Hematopoietic multipotent progenitor cell treated with erythropoietin and hydrocortisone succinate and interleukin-3 and kit ligand, for 6 days (in vitro differentiated cells): Measurements from ENCODE around the gene TRMT44.

Source experiments
- DNase-seq: peaks from one replicate; pipeline ENCODE4 v3.0.0-alpha.2; 2015

TRMT44 gene, protein sequence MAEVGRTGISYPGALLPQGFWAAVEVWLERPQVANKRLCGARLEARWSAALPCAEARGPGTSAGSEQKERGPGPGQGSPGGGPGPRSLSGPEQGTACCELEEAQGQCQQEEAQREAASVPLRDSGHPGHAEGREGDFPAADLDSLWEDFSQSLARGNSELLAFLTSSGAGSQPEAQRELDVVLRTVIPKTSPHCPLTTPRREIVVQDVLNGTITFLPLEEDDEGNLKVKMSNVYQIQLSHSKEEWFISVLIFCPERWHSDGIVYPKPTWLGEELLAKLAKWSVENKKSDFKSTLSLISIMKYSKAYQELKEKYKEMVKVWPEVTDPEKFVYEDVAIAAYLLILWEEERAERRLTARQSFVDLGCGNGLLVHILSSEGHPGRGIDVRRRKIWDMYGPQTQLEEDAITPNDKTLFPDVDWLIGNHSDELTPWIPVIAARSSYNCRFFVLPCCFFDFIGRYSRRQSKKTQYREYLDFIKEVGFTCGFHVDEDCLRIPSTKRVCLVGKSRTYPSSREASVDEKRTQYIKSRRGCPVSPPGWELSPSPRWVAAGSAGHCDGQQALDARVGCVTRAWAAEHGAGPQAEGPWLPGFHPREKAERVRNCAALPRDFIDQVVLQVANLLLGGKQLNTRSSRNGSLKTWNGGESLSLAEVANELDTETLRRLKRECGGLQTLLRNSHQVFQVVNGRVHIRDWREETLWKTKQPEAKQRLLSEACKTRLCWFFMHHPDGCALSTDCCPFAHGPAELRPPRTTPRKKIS

DNA sequence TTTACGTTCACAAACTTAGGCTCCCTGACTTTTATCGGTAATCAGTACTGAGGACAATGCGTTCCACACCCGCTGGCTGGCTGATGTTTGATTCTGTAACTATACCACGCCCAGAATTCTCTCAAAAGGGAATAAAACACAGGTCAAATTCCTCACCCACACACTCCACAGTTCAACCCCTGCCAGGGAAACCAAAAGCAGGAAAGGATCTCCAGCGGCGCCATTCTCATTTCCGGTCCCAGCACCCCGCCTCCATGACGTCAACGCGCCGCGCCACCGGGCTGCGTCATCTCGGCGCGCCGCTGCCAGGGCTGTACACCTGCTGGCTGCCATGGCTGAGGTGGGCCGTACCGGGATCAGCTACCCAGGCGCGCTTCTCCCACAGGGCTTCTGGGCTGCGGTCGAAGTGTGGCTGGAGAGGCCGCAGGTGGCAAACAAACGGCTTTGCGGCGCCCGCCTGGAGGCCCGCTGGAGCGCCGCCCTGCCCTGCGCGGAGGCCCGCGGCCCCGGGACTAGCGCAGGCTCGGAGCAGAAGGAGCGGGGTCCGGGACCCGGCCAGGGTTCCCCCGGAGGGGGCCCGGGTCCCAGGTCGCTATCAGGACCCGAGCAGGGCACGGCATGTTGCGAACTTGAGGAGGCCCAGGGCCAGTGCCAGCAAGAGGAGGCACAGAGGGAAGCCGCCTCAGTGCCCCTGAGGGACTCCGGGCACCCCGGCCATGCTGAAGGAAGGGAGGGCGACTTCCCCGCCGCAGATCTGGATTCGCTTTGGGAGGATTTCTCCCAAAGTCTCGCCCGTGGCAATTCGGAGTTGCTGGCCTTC is at the start of gene TRMT44, which contains the start of gene ACOX3:
Gene TRMT44, plus strand, starts transcription at position 286 of the 820 bp plus-strand sequence. Its CDS starts 46 bp downstream, at position 332.
Gene ACOX3, minus strand, starts transcription at position 232 of the 820 bp plus-strand sequence. CDS start 24,202 bp downstream, outside the sequence.
- peak; percentile 89 for DNase-seq

DNA sequence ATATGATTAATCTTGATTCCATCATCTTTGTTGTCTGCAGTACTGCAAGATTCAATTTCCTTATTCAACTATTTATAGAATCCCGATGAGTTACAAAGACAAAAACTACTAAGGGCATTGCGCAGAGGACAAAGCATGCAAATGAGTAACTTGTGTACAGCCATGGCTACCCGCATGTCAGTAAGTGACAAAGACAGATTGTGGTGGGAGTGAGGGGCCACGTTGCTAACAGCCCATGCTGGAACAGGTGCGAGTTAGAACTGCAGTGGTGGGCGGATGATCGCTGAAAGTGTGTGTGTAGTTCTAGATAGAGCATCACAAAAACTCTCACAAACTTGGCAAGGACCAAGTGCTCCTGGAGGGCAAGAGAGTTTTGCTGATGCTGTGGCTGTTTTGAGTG is 49.5 kb upstream of the TRMT44 start:
- DNase-seq = no peak

DNA sequence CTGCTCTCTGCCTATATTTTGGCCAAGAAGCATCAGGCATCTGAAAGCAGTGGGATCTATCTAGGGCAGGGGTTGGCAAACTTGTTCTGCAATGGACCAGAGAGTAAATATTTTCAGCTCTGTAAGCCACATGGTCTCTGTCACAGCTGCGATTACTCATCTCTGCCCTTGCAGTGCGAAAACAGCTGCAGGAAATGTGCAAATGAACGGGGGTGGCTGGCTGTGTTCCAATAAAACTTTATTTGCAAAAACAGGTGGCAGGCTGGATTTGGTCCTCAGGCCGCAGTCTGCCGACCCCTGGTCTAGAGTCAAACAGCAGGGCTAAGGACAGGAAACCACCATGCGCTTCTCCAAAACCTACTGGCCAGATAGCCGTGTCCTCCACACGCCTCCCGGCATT is 48.6 kb upstream of the TRMT44 start:
- no peak for DNase-seq

- DNase-seq = no peak
Observed at GRCh38 chr4:8392591-8393190, 47.9 kb upstream of the TRMT44 start.

GRCh38 chr4:8393593-8394038 is 47.0 kb upstream of the TRMT44 start:
- no peak for DNase-seq

DNA sequence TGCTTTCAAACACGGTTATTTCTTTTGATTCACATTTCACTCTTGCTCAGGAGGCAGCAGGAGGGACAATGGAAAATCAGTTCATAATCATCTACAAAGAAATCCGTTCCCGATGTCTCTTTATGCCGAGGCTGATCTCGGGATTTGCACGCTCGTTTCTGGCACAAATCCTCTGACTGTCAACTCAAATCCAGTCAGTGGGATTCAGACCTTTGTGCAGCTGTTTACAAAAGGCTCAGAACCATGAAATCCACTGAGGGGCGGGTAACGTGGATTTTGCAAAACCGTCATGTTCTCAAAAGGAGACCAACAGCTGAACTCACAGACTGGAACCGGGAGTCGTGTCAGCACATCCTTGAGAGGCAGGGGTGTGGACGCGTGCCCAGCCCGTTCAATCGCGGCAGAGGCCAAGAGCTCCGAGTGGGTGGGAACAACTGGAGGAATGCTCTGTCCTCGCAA is 46.5 kb upstream of the TRMT44 start:
- DNase-seq = no peak

DNA sequence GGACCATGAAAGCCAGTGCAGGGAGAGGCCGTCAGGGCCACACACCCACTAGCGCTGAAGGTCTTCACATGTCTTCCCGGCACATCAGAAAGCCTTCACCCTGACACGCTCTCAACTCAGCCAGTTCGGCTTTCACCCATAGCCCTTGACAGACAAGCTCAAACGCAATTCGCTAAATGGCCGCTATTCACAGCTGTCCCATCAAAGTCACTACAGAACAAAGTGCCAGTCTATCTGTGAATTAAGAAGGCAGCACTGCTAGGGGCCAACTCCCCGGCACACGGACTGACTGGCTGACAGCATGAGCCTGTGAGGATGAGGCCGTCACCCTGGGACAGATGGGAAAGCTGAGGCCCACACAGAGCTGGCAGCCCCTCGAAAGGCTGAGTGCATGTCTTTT is 45.8 kb upstream of the TRMT44 start:
- no peak for DNase-seq

DNA sequence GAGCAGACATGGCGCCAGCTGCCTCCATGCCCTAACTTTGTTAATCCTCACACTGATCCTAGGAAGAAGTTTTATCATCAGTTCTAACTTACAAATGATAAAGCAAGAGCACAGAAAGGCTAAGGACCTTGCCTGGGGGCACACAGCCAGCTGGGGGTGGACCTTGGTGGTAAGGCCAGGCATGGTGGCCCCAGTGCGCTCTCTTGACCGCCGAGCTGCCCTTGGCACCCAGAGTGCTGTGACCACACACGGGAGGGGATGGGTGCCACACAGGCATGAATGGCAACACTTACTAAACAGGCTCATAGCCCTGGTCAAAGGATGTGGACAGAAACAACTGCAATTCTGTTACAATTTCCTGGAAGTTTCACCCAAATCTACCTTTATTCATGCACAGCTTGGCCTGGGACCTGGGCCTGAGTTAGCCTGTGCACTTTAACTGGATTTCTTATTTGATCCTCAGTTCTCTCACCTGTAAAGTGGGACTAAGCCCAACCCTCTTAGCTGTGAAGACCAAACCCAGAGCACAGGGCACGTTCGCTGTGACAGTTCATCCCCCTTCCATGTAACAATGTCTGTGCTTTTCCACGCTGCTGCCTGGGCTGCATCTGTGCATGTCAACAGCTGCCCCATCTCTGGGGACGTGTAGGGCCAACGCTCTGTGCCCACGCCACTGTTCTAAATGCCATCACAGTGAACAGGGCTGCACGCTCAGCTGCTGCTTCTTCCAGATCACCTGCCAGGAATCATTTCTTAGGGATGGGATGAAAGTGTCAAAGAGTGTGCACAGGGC is 44.9 kb upstream of the TRMT44 start:
- no peak for DNase-seq

DNA sequence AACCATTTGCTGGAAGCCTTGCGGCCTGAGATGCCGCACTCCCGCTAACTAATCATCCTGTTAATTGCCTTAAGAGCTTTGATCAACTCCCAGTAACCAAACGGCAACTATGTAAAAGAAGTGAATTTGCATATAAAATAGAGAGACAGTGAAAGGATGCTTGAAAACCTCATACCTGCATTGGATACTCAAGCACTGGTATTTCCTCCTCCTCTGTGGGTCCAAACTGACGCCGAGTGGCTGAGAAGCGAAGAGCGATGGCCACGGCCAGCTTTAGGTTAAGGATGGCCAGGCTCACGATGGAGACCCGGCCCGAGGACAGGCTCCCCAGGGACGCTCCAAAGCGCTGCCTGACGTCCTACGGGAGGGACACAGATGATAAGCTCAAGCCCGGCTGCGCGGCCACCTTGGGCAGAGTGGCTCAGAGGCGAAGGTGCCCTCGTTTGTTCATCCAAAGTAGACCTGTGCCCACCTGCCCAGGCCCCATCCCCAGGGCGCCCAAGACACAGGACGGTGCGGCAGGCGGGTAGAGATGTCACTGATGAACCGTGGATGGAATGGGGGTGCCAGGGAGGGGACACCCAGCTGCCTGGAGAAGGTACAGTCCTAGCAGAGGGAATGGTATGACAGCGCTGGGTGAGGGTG is 43.7 kb upstream of the TRMT44 start:
- DNase-seq = no peak

DNA sequence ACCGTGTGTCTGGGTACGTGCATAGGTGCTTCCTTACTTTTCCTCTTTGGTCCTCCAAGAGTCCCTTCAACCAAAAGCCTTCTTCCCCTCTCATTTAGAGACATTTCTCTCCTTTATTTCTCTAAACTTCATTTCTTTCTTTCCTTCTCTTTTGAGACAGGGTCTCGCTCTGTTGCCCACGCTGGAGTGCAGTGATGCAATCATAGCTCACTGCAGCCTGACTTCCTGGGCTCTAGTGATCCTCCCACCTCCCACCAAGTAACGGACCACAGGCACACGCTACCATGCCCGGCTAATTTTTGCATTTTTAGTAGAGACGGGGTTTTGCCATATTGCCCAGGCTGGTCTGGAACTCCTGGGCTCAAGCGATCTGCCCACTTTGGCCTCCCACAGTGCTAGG is 42.2 kb upstream of the TRMT44 start:
- no peak for DNase-seq

DNA sequence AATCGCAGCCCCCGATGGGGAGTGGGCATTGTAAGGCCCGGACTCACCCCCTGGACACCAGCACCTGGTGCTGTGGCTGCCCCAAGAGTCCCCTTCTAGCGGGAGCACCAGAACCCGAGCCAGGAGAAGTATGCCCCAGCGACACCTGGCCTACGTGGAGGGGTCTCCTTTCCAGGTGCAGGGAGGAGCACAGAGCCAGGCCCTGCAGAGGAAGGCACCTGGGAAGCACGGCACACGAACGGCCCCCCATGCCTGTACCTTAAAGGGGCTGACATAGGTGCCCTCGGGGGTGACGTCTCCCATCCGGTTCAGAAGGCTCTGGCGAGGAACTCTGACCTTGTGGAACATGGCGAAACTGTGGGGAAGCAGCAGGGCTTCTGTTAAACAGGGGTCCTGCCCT is 41.3 kb upstream of the TRMT44 start:
- no peak for DNase-seq

DNA sequence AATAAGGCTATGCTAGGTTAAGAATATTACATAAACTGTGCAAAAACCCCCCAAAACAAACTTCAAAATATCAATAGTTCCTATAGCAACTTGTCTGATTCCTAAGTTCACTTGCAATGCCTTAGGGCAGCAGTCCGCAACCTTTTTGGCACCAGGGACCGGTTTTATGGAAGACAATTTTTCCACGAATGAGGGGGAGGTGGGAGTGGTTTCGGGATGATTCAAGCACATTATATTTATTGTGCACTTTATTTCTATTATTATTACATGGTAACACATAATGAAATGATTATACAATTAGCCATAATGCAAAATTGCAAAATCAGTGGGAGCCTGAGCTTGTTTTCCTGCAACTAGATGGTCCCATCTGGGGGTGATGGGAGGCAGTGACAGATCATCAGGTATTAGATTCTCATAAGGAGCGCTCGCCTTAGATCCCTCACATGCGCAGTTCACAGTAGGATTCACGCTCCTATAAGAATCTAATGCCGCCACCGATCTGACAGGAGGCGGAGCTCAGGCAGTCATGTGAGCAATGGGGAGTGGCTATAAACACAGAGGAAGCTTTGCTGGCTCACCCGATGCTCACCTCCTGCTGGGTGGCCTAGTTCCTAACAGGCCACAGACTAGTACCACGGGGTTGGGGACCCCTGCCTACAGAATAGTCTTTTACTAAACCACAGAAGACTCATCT is 39.8 kb upstream of the TRMT44 start:
- peak; percentile 16 for DNase-seq

DNA sequence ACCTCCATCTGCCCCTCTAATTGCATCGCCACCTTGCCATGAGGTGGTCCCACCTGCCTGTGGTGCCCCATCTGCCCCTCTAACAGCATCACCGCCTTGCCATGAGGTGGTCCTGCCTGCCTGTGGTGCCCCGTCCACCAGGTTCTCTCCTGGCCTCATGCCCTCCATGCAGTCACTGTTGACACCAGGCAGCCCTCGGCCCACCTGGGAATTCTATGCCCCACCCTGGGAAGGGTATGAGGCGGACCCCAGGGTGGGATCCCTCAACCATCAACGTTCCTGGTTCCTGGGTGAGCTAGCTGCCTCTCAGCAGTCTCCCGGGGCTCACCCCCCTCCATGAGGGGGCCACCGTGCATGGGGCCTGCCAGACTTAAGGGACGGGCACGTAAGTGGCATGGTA is 38.9 kb upstream of the TRMT44 start:
- no peak for DNase-seq

- DNase-seq = no peak
Observed at GRCh38 chr4:8402181-8402597, 38.4 kb upstream of the TRMT44 start.

DNA sequence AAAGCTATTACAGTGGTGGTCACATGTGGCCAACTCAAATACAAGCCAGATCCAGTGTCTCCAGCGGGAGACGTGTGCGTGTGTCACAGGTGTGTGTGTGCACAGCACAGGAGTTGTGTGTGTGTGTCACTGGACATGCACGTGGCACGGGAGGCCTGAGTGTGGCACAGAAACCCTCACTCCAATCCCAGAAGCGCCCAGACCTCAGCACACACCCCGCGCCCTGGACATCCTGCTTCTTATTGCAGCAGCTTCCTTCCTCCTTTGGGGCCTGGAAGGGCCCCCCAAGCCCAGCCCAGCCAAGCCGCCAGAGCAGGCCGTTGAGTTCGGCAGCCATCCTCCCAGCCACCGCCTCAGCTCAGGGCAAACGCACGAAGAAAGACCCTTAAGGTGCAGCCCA is 37.9 kb upstream of the TRMT44 start:
- DNase-seq = peak; percentile 26

GRCh38 chr4:8403173-8403753 is 37.3 kb upstream of the TRMT44 start:
- DNase-seq = peak; percentile 89

- no peak for DNase-seq
Observed at GRCh38 chr4:8403976-8404375, 36.6 kb upstream of the TRMT44 start.

- no peak for DNase-seq
Observed at GRCh38 chr4:8404791-8405515, 35.6 kb upstream of the TRMT44 start.

GRCh38 chr4:8405516-8405875 is 35.1 kb upstream of the TRMT44 start:
- DNase-seq = no peak
